HUES48 (cell line): ENCODE data around the gene RPA3.

ENCODE experiments used
- H3K27ac ChIP-seq: one replicate; pipeline ENCODE4 v1.7.0; 2013; ENCODE audit warnings: low read depth, low read length, inconsistent platforms
- H3K27me3 ChIP-seq: 2 replicates; pipeline ENCODE4 v1.6.1; 2013; ENCODE audit warnings: mild to moderate bottlenecking, low read length; ENCODE audit not compliant: control insufficient read depth, insufficient read depth
- H3K36me3 ChIP-seq: 2 replicates; pipeline ENCODE4 v1.6.1; 2013; ENCODE audit warnings: low read length; ENCODE audit not compliant: control insufficient read depth, insufficient read depth
- H3K4me1 ChIP-seq: 2 replicates; pipeline ENCODE4 v1.6.1; 2013; ENCODE audit warnings: mild to moderate bottlenecking, low read length; ENCODE audit not compliant: control insufficient read depth, insufficient read depth
- H3K4me3 ChIP-seq: 2 replicates; pipeline ENCODE4 v1.5.1; 2013; ENCODE audit warnings: mild to moderate bottlenecking, low read depth, low read length
- H3K9ac ChIP-seq: 2 replicates; pipeline ENCODE4 v1.6.1; 2013; ENCODE audit warnings: mild to moderate bottlenecking, low read depth, low read length, moderate library complexity
- H3K9me3 ChIP-seq: 2 replicates; pipeline ENCODE4 v1.6.1; 2013; ENCODE audit warnings: low read length; ENCODE audit not compliant: control insufficient read depth, insufficient read depth

The RPA3 gene

GRCh38 chr7:7628476-7628875 is 89.9 kb downstream of the RPA3 start:
- H3K9me3 ChIP-seq: peaks cover 10% of the 10 kb centered on the region; the same call in 1 of the 2 replicates
- no peak overlapping the region for H3K4me3 ChIP-seq
- H3K27me3 ChIP-seq: no peaks in the 10 kb centered on the region
- no peaks in the 10 kb centered on the region for H3K4me1 ChIP-seq
- H3K27ac ChIP-seq: no peak overlapping the region
- no peak overlapping the region for H3K9ac ChIP-seq
- no peaks in the 10 kb centered on the region for H3K36me3 ChIP-seq

- H3K27ac ChIP-seq: no peak overlapping the region
- H3K36me3 ChIP-seq: no peaks in the 10 kb centered on the region
- H3K27me3 ChIP-seq: no peaks in the 10 kb centered on the region
- no peaks in the 10 kb centered on the region for H3K9me3 ChIP-seq
- H3K9ac ChIP-seq: no peak overlapping the region
- no peaks in the 10 kb centered on the region for H3K4me1 ChIP-seq
- no peak overlapping the region for H3K4me3 ChIP-seq
Observed at GRCh38 chr7:7620644-7621210, 97.7 kb downstream of the RPA3 start.

- no peaks in the 10 kb centered on the region for H3K27me3 ChIP-seq
- no peak overlapping the region for H3K27ac ChIP-seq
- H3K4me3 ChIP-seq: no peak overlapping the region
- H3K36me3 ChIP-seq: no peaks in the 10 kb centered on the region
- no peaks in the 10 kb centered on the region for H3K4me1 ChIP-seq
- no peak overlapping the region for H3K9ac ChIP-seq
- no peaks in the 10 kb centered on the region for H3K9me3 ChIP-seq
Observed at GRCh38 chr7:7620236-7620635, 98.2 kb downstream of the RPA3 start.

- Histone ChIP-seq H3K36me3 (no peaks in the 10 kb centered on the region), H3K27ac (no peak overlapping the region), H3K4me3 (no peak overlapping the region)
Observed at GRCh38 chr7:7618410-7618809, 100.0 kb downstream of the RPA3 start.

GRCh38 chr7:7617550-7617949 is 100.9 kb downstream of the RPA3 start:
- H3K9ac ChIP-seq: no peak overlapping the region
- no peaks in the 10 kb centered on the region for H3K36me3 ChIP-seq
- no peaks in the 10 kb centered on the region for H3K27me3 ChIP-seq
- no peaks in the 10 kb centered on the region for H3K4me1 ChIP-seq
- H3K27ac ChIP-seq: no peak overlapping the region
- H3K4me3 ChIP-seq: no peak overlapping the region
- H3K9me3 ChIP-seq: no peaks in the 10 kb centered on the region

More at GRCh38 chr7:7618410-7618809, 100.0 kb downstream of the RPA3 start:
- Histone ChIP-seq H3K27me3 (no peaks in the 10 kb centered on the region), H3K9ac (no peak overlapping the region), H3K9me3 (no peaks in the 10 kb centered on the region), H3K4me1 (no peaks in the 10 kb centered on the region)

GRCh38 chr7:7614018-7614741 is 104.2 kb downstream of the RPA3 start:
- H3K4me3 ChIP-seq: no peak overlapping the region
- no peaks in the 10 kb centered on the region for H3K9me3 ChIP-seq
- 0 out of 2 replicates have a peak, but pooled peaks cover 2% of the 10 kb centered on the region for H3K36me3 ChIP-seq
- H3K27me3 ChIP-seq: no peaks in the 10 kb centered on the region
- H3K4me1 ChIP-seq: no peaks in the 10 kb centered on the region
- H3K9ac ChIP-seq: no peak overlapping the region
- H3K27ac ChIP-seq: no peak overlapping the region

GRCh38 chr7:7613210-7613609 is 105.2 kb downstream of the RPA3 start:
- Histone ChIP-seq H3K9ac (no peak overlapping the region), H3K9me3 (no peaks in the 10 kb centered on the region), H3K27me3 (no peaks in the 10 kb centered on the region), H3K27ac (no peak overlapping the region), H3K4me1 (no peaks in the 10 kb centered on the region), H3K4me3 (no peak overlapping the region), H3K36me3 (peaks cover 10% of the 10 kb centered on the region; the same call in 1 of the 2 replicates)

- Histone ChIP-seq H3K4me1 (no peaks in the 10 kb centered on the region), H3K9ac (no peak overlapping the region), H3K27ac (no peak overlapping the region), H3K36me3 (peaks cover 17% of the 10 kb centered on the region), H3K9me3 (no peaks in the 10 kb centered on the region), H3K4me3 (no peak overlapping the region), H3K27me3 (no peaks in the 10 kb centered on the region)
Observed at GRCh38 chr7:7612519-7612918, 105.9 kb downstream of the RPA3 start.

- Histone ChIP-seq H3K27ac (no peak overlapping the region), H3K27me3 (no peaks in the 10 kb centered on the region), H3K36me3 (peaks cover 36% of the 10 kb centered on the region), H3K9me3 (no peaks in the 10 kb centered on the region), H3K4me3 (no peak overlapping the region), H3K4me1 (no peaks in the 10 kb centered on the region), H3K9ac (no peak overlapping the region)
Observed at GRCh38 chr7:7609330-7609729, 109.1 kb downstream of the RPA3 start.

- Histone ChIP-seq H3K27me3 (no peaks in the 10 kb centered on the region), H3K4me1 (no peaks in the 10 kb centered on the region), H3K9ac (no peak overlapping the region), H3K4me3 (no peak overlapping the region), H3K36me3 (peaks cover 36% of the 10 kb centered on the region), H3K27ac (no peak overlapping the region), H3K9me3 (no peaks in the 10 kb centered on the region)
Observed at GRCh38 chr7:7607010-7607409, 111.4 kb downstream of the RPA3 start.

GRCh38 chr7:7596176-7596575 is 122.2 kb downstream of the RPA3 start:
- Histone ChIP-seq H3K27ac (no peak overlapping the region), H3K4me1 (no peaks in the 10 kb centered on the region), H3K36me3 (peaks cover 79% of the 10 kb centered on the region), H3K9ac (no peak overlapping the region), H3K27me3 (no peaks in the 10 kb centered on the region), H3K9me3 (no peaks in the 10 kb centered on the region), H3K4me3 (no peak overlapping the region)
